AG04450 (cell line): ENCODE data around the gene CCR5. TPM values are rescaled to one million over a fixed set of nuclear protein-coding genes. Genes with fewer than 3 reads are reported as not detected.

Source experiments
- CTCF ChIA-PET: fragments of 300-600, 350-600 bp; formaldehyde crosslinking; extraction: SDS; loops from one replicate; lab custom pipeline; 2022; ENCODE audit warnings: antibody characterized with exemption, inconsistent platforms; lab: Charles Lee
- POLR2A ChIA-PET: fragments of 350-600 bp; formaldehyde crosslinking; extraction: SDS; loops from one replicate; lab custom pipeline; 2021; ENCODE audit warnings: antibody characterized with exemption, inconsistent platforms; lab: Yijun Ruan, JAX
- DNase-seq: peaks from one replicate; pipeline ENCODE4 v3.0.0-alpha.2; 2011; ENCODE audit warnings: low read depth, low spot score
- H3K27ac ChIP-seq: one replicate; pipeline ENCODE4 v1.5.1; 2012; ENCODE audit warnings: low read depth, low read length, control low read depth
- H3K27me3 ChIP-seq: one replicate; pipeline ENCODE4 v1.6.0; 2012; ENCODE audit warnings: low read length; ENCODE audit not compliant: control insufficient read depth, insufficient read depth
- H3K4me3 ChIP-seq: 2 replicates; pipeline ENCODE4 v1.5.1; 2011; ENCODE audit warnings: mild to moderate bottlenecking, low read depth, low read length, control low read depth
- H3K9me3 ChIP-seq: 2 replicates; pipeline ENCODE4 v1.5.1; 2012; ENCODE audit warnings: low read length; ENCODE audit not compliant: control insufficient read depth, insufficient read depth
- CTCF ChIP-seq: IDR thresholded peaks from 2 replicates; pipeline ENCODE4 v1.5.1; 2011; ENCODE audit warnings: low read depth, low read length, control low read depth, inconsistent platforms
- polyA plus RNA-seq: library from polyadenylated mRNA; depleted of rRNA; stranded (reverse); fragments of >200 nt; gene quantifications from 2 replicates; pipeline ENCODE4 v1.2.3, GENCODE V29; 2011

Gene CCR5
- polyA plus RNA-seq, 1 experiment = not detected

GRCh38 chr3:46393011-46393410, 22.3 kb downstream of the CCR5 start:
- ChIA-PET CTCF (interaction anchor here (1.2 kb wide), 1 partner anchor 54 kb away, joined by 3 read pairs; no protein-coding TSS in a partner anchor), POLR2A (no interaction called here)
- no peak for DNase-seq
- Histone ChIP-seq H3K27ac (no peak overlapping the region), H3K9me3 (no peaks in the 10 kb centered on the region), H3K4me3 (no peak overlapping the region), H3K27me3 (peaks cover 13% of the 10 kb centered on the region)
- no peak for TF ChIP-seq CTCF

GRCh38 chr3:46393554-46394434, 23.0 kb downstream of the CCR5 start:
- POLR2A ChIA-PET = no interaction called here
- CTCF ChIA-PET = interaction anchor here (1.2 kb wide), 1 partner anchor 53 kb away, joined by 3 read pairs; no protein-coding TSS in a partner anchor
- TF ChIP-seq CTCF = no peak
- no peaks in the 10 kb centered on the region for H3K9me3 ChIP-seq
- H3K4me3 ChIP-seq = no peak overlapping the region
- DNase-seq = no peak
- H3K27ac ChIP-seq = no peak overlapping the region
- peaks cover 13% of the 10 kb centered on the region for H3K27me3 ChIP-seq

- no peak for TF ChIP-seq CTCF
- H3K9me3 ChIP-seq = no peaks in the 10 kb centered on the region
- CTCF ChIA-PET = no interaction called here
- H3K4me3 ChIP-seq = no peak overlapping the region
- H3K27me3 ChIP-seq = peaks cover 9% of the 10 kb centered on the region
- no peak overlapping the region for H3K27ac ChIP-seq
- DNase-seq = no peak
- POLR2A ChIA-PET = no interaction called here
Observed at GRCh38 chr3:46395210-46395661, 24.5 kb downstream of the CCR5 start.

GRCh38 chr3:46395766-46396530, 25.2 kb downstream of the CCR5 start:
- ChIA-PET POLR2A (no interaction called here), CTCF (no interaction called here)
- H3K27ac ChIP-seq = no peak overlapping the region
- H3K4me3 ChIP-seq = no peak overlapping the region
- H3K27me3 ChIP-seq = peaks cover 9% of the 10 kb centered on the region
- no peak for DNase-seq
- no peaks in the 10 kb centered on the region for H3K9me3 ChIP-seq
- TF ChIP-seq CTCF = no peak

- Histone ChIP-seq H3K27ac (no peak overlapping the region), H3K9me3 (no peaks in the 10 kb centered on the region), H3K27me3 (peaks cover 9% of the 10 kb centered on the region), H3K4me3 (no peak overlapping the region)
- CTCF ChIA-PET = no interaction called here
- TF ChIP-seq CTCF = no peak
- DNase-seq = no peak
- POLR2A ChIA-PET = no interaction called here
Observed at GRCh38 chr3:46397111-46397510, 26.4 kb downstream of the CCR5 start.
